T-helper 1 cell treated with Interleukin-12 subunit alpha and Interleukin-12 subunit beta and Interleukin-4 antibody, amounts not matched to agents 30 ng/mL and 1 ng/mL, for 36 hours (primary cell): ENCODE results near the gene WDR91. TPM values are rescaled to one million over a fixed set of nuclear protein-coding genes. Genes with fewer than 3 reads are reported as not detected.

Experiments used
- intact Hi-C: fragments of 100-400 bp; cut with micrococcal nuclease; formaldehyde crosslinking; loops from one replicate; pipeline ENCODE4 v1.15.1; 2024
- total RNA-seq: library from RNA; stranded (reverse); gene quantifications from 2 replicates; pipeline ENCODE4 v1.2.3, GENCODE V29; 2022

WDR91 gene
- total RNA-seq, 1 donor from 2014 or later, result 19.4 TPM

GRCh38 chr7:135162382-135163001 lies 48.8 kb downstream of the WDR91 start:
- intact Hi-C loops, result no loop called here

- intact Hi-C loops, result no loop called here
These were observed 49.7 kb downstream of the WDR91 start for GRCh38 chr7:135161669-135162068.

GRCh38 chr7:135160858-135161653 lies 50.3 kb downstream of the WDR91 start:
- intact Hi-C loops, result loop anchor here (1.0 kb wide), 2 partner anchors 8 to 13 kb away; partner anchors contain the start of gene TMEM140

- intact Hi-C loops, result loop anchor here (1.0 kb wide), 2 partner anchors 9 to 12 kb away; partner anchors contain the start of gene TMEM140
These were observed 51.0 kb downstream of the WDR91 start for GRCh38 chr7:135160098-135160857.

GRCh38 chr7:135159359-135160085 lies 51.8 kb downstream of the WDR91 start:
- intact Hi-C loops, result loop anchor here (1.0 kb wide), 2 partner anchors 10 to 11 kb away; partner anchors contain the start of gene TMEM140

- intact Hi-C loops, result no loop called here
These were observed 52.5 kb downstream of the WDR91 start for GRCh38 chr7:135158874-135159273.

- intact Hi-C loops, result no loop called here
These were observed 53.1 kb downstream of the WDR91 start for GRCh38 chr7:135158141-135158655.

GRCh38 chr7:135156290-135156689 lies 55.0 kb downstream of the WDR91 start:
- intact Hi-C loops, result no loop called here

- intact Hi-C loops, result no loop called here
These were observed 56.6 kb downstream of the WDR91 start for GRCh38 chr7:135154734-135155133.

- intact Hi-C loops, result no loop called here
These were observed 58.9 kb downstream of the WDR91 start for GRCh38 chr7:135152442-135152841.

GRCh38 chr7:135151533-135151932 lies 59.8 kb downstream of the WDR91 start:
- intact Hi-C loops, result no loop called here

GRCh38 chr7:135151132-135151531 lies 60.2 kb downstream of the WDR91 start:
- intact Hi-C loops, result no loop called here

GRCh38 chr7:135150072-135150782 lies 61.1 kb downstream of the WDR91 start:
- intact Hi-C loops, result no loop called here

- intact Hi-C loops, result loop anchor here (1.0 to 10.0 kb wide), 16 partner anchors 12 to 1896 kb away; partner anchors contain the start of genes AGBL3, AKR1B1, BPGM and CYREN
These were observed 63.2 kb downstream of the WDR91 start, which contains the start of gene TMEM140 for GRCh38 chr7:135147899-135148721. TMEM140 (plus strand) TSS chr7:135148072; CDS start chr7:135164442, 16,370 bp downstream.

- intact Hi-C loops, result loop anchor here (1.0 to 10.0 kb wide), 10 partner anchors 23 to 1895 kb away; partner anchors contain the start of genes AKR1B1, CYREN, EXOC4 and LRGUK
These were observed 63.9 kb downstream of the WDR91 start for GRCh38 chr7:135147341-135147898.

- intact Hi-C loops, result loop anchor here (10.0 kb wide), 1 partner anchor 389 kb away; no protein-coding TSS in a partner anchor
These were observed 67.2 kb downstream of the WDR91 start for GRCh38 chr7:135143885-135144668.
